BJ (cell line): ENCODE results near the gene NDUFAB1. TPM values are rescaled to one million over a fixed set of nuclear protein-coding genes. Genes with fewer than 3 reads are reported as not detected.

Experiments
- CTCF ChIA-PET: fragments of 350-600 bp; formaldehyde crosslinking; extraction: SDS; loops from one replicate; lab custom pipeline; 2021; ENCODE audit warnings: antibody characterized with exemption, inconsistent platforms; lab: Yijun Ruan, JAX
- POLR2A ChIA-PET: fragments of 300-600 bp; sonication (Branson Sonifier 250); formaldehyde crosslinking; extraction: SDS; loops from one replicate; lab custom pipeline; 2021; ENCODE audit warnings: antibody characterized with exemption; lab: Charles Lee
- DNase-seq: peaks from one replicate; pipeline ENCODE4 v3.0.0-alpha.2; 2011; ENCODE audit warnings: low read depth
- H3K27me3 ChIP-seq: 2 replicates; pipeline ENCODE4 v1.6.0; 2011; ENCODE audit warnings: low read length; ENCODE audit not compliant: control insufficient read depth, insufficient read depth
- H3K36me3 ChIP-seq: 2 replicates; pipeline ENCODE4 v1.5.1; 2011; ENCODE audit warnings: low read length; ENCODE audit not compliant: control insufficient read depth, insufficient read depth
- H3K4me3 ChIP-seq: 2 replicates; pipeline ENCODE4 v1.5.1; 2011; ENCODE audit warnings: low read depth, mild to moderate bottlenecking, control low read depth, low read length
- polyA plus RNA-seq: library from polyadenylated mRNA; depleted of rRNA; stranded (reverse); fragments of >200 nt; gene quantifications from 2 replicates; pipeline ENCODE4 v1.2.3, GENCODE V29; 2011
- TF ChIP-seq, protein P1 (sequence below): IDR thresholded peaks from 2 replicates; pipeline ENCODE4 v1.5.1; 2011; ENCODE audit warnings: low read depth, mild to moderate bottlenecking, control low read depth, inconsistent platforms, low read length, moderate library complexity; ENCODE audit not compliant: insufficient read depth

The NDUFAB1 gene
- polyA plus RNA-seq, 1 experiment: 64.6 TPM

DNA sequence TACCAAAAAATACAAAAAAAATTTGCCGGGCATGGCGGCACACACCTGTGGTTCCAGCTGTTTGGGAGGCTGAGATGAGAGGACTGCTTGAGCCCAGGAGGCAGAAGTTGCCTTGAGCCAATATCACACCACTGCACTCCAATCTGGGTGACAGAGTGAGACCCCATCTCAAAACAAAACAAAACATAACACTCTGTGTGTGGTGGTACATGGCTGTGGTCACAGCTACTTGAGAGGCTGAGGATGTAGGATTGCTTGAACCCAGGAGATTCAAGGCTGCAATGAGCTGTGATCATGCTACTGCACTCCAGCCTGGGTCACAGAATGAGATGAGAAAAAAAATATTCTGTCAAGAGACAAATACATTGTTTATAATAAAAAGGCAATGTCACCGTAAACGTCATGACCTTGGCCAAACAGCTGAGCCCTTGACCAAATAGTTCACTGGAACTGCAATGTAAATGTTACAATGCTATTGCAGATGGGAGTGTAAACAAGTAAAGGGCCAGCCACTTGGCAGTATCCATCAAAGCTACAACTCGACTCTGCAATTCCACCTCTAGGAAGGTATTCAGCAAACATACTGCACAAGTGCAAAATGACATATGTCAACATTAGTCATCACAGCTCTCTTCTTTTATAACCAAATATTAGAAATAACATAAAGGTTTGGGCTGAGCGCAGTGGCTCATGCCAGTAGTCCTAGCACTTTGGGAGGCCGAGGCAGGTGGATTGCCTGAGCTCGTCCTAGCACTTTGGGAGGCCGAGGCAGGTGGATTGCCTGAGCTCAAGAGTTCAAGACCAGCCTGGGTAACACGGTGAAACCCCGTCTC, 55.9 kb downstream of the NDUFAB1 start:
- peaks cover 8% of the 10 kb centered on the region for H3K36me3 ChIP-seq
- H3K27me3 ChIP-seq: no peaks in the 10 kb centered on the region
- no peak for DNase-seq
- H3K4me3 ChIP-seq: no peak overlapping the region
- ChIA-PET CTCF (interaction anchor here (1.0 to 2.2 kb wide), 2 partner anchors 12 to 17 kb away, joined by 6 to 7 read pairs; partner anchors contain the start of genes EARS2 and UBFD1), POLR2A (no interaction called here)
- TF ChIP-seq, protein P1, sequence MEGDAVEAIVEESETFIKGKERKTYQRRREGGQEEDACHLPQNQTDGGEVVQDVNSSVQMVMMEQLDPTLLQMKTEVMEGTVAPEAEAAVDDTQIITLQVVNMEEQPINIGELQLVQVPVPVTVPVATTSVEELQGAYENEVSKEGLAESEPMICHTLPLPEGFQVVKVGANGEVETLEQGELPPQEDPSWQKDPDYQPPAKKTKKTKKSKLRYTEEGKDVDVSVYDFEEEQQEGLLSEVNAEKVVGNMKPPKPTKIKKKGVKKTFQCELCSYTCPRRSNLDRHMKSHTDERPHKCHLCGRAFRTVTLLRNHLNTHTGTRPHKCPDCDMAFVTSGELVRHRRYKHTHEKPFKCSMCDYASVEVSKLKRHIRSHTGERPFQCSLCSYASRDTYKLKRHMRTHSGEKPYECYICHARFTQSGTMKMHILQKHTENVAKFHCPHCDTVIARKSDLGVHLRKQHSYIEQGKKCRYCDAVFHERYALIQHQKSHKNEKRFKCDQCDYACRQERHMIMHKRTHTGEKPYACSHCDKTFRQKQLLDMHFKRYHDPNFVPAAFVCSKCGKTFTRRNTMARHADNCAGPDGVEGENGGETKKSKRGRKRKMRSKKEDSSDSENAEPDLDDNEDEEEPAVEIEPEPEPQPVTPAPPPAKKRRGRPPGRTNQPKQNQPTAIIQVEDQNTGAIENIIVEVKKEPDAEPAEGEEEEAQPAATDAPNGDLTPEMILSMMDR: no peak

DNA sequence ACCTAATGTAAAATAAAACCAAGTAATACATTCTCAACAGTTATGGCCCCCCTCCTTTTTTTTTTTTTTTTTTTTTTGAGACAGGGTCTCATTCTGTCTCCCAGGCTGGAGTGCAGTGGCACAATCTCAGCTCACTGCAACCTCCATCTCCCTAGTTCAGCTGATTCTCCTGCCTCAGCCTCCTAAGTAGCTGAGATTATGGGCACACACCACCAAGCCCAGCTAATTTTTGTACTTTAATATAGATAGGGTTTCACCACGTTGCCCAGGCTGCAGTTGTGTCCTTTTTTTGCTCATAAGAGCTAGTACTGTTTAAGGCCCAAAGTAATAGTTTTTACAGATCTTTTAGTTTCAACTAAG, 57.2 kb downstream of the NDUFAB1 start:
- Histone ChIP-seq H3K4me3 (no peak overlapping the region), H3K27me3 (no peaks in the 10 kb centered on the region), H3K36me3 (peaks cover 8% of the 10 kb centered on the region)
- TF ChIP-seq, protein P1: no peak
- ChIA-PET CTCF (interaction anchor here (1.0 to 2.2 kb wide), 3 partner anchors 10 to 19 kb away, joined by 3 to 7 read pairs (median 6); partner anchors contain the start of genes EARS2 and UBFD1), POLR2A (interaction anchor here (0.7 kb wide), 1 partner anchor 19 kb away, joined by 21 read pairs; the partner anchor contains the start of gene UBFD1)
- DNase-seq: no peak

DNA sequence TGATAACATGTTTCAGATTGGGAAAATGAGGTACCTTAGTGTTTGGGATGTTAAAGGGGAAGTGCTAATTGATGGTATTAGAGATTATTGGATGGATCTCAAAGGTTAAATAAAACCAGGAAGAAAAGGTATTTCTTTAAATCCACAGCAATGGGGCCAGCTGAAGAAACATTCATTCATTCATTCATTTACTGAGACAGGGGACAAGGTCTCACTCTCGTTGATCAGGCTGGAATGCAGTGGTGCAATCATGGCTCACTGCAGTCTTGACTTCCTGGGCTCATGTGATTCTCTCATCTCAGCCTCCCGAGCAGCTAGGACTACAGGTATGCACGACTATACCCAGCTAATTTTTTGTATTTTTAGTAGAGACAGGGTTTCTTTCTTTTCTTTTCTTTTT, 58.7 kb downstream of the NDUFAB1 start:
- peaks cover 10% of the 10 kb centered on the region for H3K36me3 ChIP-seq
- no peaks in the 10 kb centered on the region for H3K27me3 ChIP-seq
- no peak for DNase-seq
- ChIA-PET POLR2A (no interaction called here), CTCF (no interaction called here)
- H3K4me3 ChIP-seq: no peak overlapping the region
- TF ChIP-seq, protein P1: no peak

DNA sequence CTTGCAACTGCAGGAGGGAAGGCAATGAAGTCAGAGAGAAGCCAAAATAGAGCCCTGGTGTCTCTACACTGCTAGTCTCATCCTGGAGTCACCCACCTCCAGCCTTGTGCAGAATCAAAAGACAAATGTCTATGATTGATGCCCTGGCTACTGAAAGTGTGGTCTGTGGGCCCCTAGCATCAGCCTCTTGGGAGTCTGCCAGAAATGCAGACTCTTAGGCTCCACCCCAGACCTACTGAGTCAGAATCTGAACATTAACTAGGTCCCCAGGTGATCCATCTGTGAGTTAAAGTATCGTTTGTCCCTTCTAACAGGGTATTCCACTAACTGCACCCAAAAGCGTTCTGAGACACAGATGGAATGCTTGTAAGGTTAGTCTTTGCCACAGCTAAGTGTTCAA, 60.2 kb downstream of the NDUFAB1 start:
- H3K4me3 ChIP-seq: no peak overlapping the region
- DNase-seq: no peak
- peaks cover 10% of the 10 kb centered on the region for H3K36me3 ChIP-seq
- POLR2A ChIA-PET: no interaction called here
- CTCF ChIA-PET: no interaction called here
- TF ChIP-seq, protein P1: no peak
- H3K27me3 ChIP-seq: no peaks in the 10 kb centered on the region
